Endometrium (tissue), 2 donors: ENCODE measurements around the gene INPP4A.

ENCODE experiments used
- FAIRE-seq: peaks from 2 replicates; lab custom pipeline; 2012; peaks lifted over from hg19 to GRCh38; lab: Jason Lieb, UNC
- donor health status: control.
- donor health status: control.

The INPP4A gene

GRCh38 chr2:98460573-98461497, 16.2 kb downstream of the INPP4A start:
- no peak for FAIRE-seq

GRCh38 chr2:98461498-98462049, 16.9 kb downstream of the INPP4A start:
- no peak for FAIRE-seq

GRCh38 chr2:98463081-98463481, 18.4 kb downstream of the INPP4A start:
- no peak for FAIRE-seq

DNA sequence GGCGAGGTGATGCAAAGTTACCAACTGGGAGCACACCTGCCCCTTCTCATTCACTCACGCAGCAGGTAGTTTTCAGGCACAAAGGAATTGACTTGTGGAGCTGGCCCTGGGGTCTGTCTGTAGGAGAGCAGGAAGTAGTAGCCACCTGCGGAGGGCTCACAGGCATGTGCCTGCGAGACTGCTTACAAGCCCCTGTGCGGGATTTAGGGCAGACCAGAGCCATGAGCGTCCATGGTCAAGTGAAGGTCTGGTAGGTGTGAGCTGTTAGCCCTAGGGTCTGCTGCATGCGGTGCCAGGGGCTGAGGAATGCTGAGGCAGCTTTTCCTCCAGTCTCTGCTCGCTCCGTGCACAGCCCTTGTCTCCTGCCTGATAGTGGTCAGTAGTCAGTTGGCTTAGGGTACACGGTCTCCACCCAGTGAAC, 18.9 kb downstream of the INPP4A start:
- no peak for FAIRE-seq

- FAIRE-seq = no peak
Observed at GRCh38 chr2:98463988-98464771, 19.5 kb downstream of the INPP4A start.

DNA sequence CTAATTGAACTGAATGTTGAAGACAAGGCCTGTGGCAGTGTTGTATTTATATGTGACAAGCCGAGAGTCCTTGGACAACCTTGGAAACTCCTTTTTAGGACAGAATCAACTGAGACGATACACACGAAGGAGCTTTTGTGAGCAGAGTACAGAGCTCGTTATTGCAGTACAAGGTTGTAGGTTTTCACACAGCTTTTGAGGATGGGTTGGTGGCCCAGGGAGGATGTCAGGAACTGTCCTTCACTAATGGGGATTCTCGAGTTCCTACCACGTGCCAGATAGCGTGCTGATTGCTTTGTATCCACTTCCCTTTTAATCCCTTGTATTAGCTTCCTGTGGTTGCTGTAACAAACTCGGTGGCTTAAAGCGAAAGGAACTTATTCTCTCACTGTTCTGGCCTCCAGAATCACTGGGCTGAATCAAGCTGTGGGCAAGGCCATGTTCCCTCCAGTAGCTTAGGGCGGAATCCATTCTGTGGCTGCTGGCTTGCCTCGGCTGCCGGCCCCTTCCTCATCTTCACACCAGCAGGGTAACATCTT, 20.2 kb downstream of the INPP4A start:
- FAIRE-seq = no peak

DNA sequence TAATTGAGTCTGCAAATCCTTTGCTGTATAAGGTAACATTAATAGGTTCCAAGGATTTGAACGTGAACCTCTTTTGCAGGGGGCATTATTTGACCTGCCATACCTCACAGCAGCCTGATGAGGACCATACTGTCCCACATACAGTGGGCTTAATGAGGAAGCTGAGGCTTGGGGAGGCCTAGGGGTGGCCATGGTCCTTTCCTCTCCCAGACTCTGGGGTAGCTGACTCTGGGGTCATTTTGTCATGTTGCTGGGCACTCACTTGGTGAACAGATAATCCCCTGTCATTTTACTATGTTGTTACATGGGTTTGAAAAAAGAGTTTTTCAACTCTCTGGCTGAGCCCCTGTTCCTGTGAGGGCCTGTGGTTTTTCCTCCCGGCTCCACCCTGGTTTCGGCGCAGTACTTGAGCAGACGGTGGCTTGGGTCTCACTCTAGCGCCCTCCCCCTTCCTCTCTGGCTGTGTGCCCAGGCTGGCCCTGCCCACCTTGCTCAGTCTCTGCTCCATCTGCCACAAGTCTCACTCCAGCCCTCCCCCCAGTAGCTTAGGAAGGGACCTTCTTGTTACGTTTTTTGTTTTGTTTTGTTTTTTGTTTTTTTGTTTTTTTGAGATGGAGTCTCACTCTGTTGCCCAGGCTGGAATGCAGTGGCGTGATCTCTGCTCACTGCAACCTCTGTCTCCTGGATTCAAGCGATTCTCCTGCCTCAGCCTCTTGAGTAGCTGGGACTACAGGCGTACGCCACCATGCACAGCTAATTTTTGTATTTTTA, 21.0 kb downstream of the INPP4A start:
- no peak for FAIRE-seq

GRCh38 chr2:98467082-98467536, 22.5 kb downstream of the INPP4A start:
- FAIRE-seq = no peak

- FAIRE-seq = no peak
Observed at GRCh38 chr2:98467652-98468051, 23.0 kb downstream of the INPP4A start.

DNA sequence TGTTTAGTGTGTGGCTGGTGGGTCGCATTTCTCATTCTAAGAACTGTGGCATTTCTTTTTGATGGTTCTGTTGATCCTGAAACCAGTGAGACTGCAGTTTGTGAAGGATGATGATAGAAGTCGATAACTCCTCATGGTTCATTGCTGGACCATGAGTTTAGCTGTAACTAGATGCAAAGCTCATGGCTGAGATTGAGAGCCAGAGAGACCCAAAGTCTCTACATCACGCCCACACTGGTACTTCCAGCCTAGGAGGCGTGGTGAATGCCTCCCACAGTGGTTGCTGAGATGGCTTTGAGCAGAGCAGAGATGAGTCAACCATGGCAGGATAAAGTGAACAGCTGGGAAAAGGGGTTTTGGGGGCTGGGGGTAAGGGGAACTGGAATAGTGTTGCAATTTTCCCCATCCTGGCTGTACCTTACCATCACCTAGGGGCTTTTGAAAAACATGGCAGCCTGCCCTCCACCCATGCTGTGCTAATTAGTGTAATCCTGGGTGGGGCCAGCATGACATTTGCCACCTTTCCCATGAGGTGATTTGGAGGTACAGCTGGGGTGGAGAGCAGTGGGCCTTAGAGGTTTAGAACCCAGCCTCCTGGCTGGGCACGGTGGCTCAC, 24.1 kb downstream of the INPP4A start:
- FAIRE-seq = no peak

GRCh38 chr2:98469862-98470544, 25.3 kb downstream of the INPP4A start:
- no peak for FAIRE-seq

GRCh38 chr2:98470851-98471255, 26.2 kb downstream of the INPP4A start:
- no peak for FAIRE-seq

GRCh38 chr2:98471402-98472131, 26.9 kb downstream of the INPP4A start:
- no peak for FAIRE-seq

- no peak for FAIRE-seq
Observed at GRCh38 chr2:98472132-98472650, 27.5 kb downstream of the INPP4A start.

DNA sequence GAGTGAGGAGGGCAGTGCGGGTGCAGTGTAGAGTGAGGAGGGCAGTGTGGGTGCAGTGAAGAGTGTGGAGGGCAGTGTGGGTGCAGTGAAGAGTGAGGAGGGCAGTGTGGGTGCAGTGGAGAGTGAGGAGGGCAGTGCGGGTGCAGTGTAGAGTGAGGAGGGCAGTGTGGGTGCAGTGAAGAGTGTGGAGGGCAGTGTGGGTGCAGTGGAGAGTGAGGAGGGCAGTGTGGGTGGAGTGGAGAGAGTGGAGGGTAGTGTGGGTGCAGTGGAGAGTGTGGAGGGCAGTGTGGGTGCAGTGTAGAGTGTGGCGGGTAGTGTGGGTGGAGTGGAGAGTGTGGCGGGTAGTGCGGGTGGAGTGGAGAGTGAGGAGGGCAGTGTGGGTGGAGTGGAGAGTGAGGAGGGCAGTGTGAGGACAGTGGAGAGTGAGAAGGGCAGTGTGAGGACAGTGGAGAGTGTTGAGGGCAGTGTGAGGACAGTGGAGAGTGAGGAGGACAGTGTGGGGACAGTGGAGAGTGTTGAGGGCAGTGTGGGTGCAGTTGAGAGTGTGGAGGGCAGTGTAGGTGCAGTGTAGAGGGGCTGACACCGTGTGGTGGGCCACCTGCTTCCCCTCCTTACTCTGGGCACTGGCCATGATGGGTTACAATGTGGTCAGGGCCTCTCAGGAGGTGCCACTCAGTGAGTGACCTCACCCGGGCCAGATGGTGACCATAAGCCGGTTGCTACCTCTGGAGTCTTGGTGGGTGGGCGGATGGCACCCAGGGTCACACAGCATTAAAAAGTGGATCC, 28.5 kb downstream of the INPP4A start:
- no peak for FAIRE-seq

DNA sequence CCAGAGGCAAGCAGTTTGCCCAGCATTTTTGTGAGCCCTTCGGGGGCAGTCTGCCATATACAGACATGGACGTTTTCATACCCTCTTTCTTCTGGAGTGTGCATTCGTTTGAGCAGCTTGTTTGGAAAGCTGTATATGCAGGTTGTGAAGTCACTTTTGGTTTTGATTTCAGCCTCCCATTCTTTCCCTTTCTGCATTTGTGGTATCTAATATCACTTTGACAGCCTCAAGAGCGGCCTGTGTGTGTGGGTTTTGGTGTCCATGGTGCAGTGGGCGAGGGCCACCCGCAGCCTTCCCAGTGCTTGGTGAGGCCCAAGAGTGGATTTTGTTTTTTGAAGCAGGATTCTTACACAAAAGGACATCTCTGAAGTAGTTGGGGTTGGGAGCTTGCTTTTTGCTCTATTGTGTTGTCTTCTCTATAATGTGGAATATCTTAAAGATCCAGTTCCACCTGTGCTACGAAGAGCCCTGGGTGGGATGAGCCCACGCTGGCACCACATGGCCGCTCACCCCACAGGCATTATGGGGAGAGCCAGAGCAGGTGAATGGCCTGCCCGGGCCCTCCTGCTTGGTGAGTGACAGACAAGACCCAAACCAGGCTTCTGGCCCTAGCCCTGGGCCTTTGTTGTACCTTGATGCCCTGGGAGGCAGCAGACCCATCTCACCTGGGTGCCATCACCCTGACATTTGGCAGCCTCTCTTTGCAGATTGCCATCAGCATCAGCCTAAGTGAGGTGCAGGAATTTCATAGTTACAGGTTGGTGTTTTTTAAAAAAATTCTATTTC, 29.5 kb downstream of the INPP4A start:
- no peak for FAIRE-seq

GRCh38 chr2:98474979-98475632, 30.4 kb downstream of the INPP4A start:
- no peak for FAIRE-seq
